ENCODE data around the gene RAB43.

The RAB43 gene

DNA sequence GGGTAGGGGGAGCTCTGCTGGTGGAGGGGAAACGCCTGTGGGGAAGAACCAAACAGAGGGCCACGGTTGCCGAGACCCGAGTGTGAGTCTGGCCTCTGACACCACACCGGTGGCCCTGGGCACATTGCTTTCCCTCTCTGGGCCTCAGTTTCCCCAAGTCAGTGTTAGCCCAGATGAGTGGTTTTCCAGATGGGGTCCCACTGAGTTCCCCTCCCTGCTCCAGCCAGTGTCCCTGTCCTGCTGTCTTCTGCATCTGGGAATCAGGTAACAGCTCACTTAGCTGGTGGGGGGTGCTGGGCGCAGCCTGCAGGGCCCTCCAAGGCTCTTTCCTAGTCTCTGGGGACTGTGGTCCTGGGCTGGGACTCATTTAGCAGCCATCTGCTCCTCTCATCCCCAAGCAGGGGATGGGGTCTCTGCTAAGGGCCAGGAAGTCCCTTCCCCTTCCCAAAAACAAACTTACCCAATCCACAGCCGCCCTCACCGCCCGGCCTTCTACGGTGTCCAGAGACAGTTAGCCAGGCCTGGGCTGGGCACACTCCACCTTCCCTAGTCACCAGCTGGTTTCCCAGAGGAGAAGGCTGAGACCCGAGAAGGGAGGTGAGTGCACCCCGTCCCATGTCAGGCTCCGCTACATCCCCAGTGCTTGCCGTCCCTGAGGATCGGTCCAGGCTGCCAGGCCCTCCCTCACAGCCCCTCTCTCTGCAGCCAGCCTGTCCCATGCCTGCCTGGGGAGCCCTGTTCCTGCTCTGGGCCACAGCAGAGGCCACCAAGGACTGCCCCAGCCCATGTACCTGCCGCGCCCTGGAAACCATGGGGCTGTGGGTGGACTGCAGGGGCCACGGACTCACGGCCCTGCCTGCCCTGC lies 60.3 kb downstream of the RAB43 start:
- no peak for DNase-seq (ENCODE audit: low read depth)

DNA sequence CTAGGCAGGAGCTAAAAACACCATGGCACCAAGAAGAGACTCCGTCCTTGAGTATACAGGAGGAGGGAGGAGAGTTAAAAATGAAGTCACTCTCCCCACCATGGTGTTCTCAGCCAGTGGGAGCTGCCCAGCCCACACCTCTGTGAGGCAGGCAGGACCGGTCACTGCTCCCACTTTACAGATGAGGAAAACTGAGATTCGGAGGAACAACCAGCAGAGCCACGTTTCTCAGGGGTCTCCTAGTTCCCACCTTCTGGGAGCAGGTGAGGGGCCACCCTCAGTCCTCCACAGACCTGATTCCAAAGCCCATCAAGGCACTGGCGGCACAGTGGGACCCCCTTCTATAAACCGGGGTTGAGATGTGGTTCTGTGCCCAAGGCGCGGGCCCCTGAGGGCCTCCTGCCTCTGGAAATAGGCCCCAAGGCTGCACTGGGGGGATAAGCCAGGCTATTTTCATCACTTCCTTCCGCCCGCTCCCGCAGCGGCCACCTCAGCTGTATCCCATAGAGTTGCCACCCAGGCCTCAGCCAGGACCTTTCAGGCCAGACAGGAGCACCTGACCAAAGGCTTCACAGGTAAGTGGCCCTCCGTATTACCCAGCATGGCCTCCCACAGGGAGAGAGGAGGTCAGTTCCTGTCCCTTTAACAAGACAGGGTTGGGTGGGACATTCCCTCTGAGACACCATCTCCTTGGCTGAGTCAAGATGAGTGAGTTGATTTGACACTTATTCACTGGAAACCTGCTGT lies 61.2 kb downstream of the RAB43 start, which contains the start of gene GP9:
GP9 (plus strand) TSS at position 504 of the 747 bp plus-strand sequence. CDS start 961 bp downstream, outside the sequence.
- no peak for DNase-seq (ENCODE audit: low read depth)

DNA sequence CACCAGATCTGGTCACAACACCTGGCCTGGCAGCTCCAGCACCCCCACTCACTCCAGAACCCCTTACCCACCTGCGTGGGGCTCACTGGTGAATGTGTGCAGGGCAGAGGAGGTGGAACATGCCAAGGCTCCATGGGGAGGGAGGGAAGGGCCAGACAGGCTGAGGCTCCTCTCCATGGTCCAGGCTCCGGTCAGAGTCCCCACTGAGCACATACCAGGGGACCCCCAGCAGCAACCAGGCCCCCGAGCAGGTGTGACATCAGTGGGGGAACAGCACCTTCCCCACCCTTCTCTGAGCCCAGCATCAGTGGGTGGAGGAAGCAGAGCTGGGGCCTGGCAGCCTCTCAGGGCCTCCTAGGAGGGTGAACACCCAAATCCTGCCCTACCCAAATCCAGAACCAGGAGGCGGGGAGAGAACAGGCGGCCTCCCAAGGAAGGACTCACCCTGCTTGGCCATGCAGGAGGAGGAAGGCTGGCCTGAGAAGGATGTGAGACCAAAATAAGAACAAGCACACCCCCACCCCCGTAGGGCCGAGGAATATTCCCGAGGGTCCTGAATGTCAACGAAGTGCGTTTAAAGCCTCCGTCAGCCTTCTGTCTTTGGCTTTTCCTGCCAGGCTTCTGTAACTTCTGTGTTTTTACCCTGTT lies 62.2 kb downstream of the RAB43 start:
- DNase-seq (ENCODE audit: low read depth), result no peak

DNA sequence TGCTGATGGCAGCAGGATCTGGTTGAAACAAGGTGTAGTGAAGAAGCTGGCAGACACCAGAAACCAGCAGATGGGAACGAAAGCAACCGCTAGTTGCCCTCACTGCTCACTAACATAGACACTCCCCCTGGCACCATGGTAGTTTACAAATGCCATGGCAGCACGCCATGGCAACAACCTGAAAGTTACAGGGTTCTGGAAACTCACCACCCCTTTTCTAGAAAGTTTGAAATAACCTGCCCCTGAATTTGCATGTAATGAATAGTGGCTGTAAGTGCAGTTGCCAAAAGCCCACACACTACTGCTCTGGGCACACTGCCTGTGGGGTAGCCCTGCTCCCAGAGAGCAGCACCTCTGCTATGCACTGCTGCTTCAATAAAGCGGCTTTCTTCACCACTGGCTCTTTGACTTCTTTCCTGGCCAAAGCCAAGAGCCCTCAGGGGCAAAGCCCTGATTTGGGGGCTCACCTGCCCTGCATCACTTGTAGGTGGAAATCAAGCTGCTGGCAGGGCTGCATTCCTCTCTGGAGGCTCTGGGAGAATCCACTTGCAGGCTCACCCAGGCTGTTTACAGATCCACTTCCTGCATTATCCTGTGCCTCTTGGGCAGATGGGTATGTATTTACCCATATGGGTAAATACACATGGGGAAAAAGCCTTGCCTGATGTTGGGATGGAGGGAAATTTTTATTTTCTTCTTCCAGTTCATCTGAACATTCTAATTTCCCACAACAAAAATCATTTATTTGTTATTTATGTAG lies 63.0 kb downstream of the RAB43 start:
- DNase-seq (ENCODE audit: low read depth), result no peak

DNA sequence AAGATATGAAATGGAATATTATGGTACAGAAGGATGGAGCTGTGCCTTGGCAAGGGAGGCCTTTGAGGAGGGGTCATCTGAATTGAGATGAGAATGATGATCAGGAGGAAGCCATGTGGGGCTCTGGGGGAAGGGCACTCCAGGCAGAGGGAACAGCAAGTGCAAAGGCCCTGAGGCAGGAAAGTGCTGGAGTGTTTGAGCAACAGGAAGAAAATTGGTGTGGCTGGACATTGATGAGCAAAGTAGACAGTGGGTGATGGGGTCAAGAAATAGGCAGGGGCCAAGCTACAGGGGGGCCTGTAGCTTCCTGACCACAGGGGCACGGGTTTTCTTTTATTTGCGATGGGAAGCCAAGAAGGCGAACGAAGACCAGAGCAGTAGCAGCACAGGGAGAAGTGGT lies 64.4 kb downstream of the RAB43 start:
- DNase-seq (ENCODE audit: low read depth), result no peak

DNA sequence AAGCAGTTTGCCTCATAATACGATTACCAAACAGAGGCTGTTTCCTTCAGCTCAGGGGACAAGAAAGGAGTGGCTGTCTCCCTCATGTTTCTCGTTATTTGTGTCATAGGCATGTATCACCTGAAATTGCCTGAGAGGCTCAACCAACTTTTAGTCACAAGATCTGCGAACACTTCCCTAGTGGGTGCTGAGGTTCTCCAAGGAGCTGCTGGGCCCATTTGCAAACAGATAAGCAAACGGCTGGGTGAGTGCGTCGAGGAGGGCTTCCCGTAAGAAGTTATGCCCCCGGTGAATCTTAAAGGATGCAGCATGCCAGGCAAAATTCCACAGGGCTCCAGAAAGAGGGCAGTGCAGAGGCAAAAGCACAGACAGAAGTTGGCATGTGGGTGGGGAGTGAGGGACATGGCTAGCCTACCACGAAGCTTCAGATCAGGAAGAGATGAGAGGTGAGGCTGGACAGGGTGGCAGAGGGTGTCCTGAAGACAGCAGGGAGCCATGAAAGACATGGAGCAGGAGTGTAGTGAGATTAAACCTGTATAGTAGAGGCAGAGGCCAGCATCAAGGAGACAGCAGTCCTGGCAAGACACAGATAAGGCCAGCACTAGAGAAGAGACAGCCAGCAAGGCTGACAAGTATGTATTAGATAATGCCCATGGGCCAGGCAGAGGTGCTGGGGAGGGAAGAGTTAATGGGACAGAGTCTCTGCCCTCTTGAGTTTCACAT lies 65.0 kb downstream of the RAB43 start:
- no peak for DNase-seq (ENCODE audit: low read depth)

DNA sequence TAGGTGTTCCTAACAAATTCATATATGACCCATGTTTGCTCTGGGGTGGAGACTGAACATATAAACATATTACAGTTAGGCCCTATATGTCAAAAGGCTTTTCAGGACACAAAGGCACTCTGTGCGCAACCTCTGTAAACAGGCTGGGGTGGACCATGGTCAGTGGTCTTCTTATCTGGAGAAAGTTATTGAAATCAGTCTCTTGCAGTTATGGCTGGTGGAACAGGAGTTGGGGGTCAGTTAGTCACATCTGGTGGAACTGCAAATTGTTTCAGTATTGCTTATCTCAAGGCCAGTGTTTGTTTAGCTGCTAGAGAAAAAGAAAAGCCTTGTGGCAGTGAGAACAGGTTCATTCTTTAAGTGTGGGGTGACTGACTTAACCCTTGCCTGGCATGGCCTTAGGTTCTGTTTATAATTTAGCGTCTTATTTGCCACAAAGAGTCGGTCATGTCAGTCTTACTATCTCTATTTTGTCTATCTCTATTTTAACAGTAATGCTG lies 66.9 kb downstream of the RAB43 start:
- DNase-seq (ENCODE audit: low read depth), result no peak

DNA sequence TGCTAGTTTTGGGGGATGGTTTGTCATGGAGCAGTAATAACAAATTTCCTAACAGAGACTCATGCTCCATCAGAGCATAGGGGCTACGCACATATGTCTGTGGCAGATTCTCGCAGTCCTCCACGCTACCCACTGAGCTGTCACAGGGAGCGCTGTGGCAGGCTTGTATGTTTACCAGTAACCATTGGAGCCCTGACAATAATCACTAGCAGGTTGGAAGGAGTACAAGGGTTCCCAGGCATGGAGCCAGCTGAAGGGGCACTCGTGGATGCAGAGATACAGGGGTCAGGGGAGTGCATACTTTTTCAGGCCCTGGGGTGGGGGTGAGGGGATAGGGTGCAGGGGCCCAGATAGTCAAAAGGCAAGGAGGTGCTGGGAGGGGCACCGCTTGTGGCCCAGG lies 68.9 kb downstream of the RAB43 start:
- no peak for DNase-seq (ENCODE audit: low read depth)

DNA sequence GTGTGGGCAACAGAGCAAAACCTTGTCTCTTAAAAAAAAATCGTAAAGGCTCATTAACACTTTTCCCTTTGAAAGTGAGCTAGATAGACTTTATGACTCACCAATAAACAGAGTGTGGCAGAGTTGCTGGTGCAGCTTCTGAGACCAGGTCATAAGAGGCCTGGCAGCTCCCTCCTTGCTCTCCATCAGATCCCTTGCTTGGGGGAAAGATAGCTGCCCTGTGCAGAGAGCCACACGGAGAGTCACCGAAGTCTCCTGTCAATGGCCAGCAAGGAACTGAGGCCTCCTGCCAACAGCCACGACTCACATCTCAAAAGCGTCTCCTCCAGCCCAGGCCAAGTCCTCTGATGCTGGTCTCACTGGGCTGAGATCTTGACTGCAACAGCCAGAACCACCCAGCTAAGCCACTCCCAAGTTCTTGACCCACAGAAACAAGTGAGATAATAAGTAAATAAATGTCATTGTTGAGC lies 69.7 kb downstream of the RAB43 start:
- no peak for DNase-seq (ENCODE audit: low read depth)

DNA sequence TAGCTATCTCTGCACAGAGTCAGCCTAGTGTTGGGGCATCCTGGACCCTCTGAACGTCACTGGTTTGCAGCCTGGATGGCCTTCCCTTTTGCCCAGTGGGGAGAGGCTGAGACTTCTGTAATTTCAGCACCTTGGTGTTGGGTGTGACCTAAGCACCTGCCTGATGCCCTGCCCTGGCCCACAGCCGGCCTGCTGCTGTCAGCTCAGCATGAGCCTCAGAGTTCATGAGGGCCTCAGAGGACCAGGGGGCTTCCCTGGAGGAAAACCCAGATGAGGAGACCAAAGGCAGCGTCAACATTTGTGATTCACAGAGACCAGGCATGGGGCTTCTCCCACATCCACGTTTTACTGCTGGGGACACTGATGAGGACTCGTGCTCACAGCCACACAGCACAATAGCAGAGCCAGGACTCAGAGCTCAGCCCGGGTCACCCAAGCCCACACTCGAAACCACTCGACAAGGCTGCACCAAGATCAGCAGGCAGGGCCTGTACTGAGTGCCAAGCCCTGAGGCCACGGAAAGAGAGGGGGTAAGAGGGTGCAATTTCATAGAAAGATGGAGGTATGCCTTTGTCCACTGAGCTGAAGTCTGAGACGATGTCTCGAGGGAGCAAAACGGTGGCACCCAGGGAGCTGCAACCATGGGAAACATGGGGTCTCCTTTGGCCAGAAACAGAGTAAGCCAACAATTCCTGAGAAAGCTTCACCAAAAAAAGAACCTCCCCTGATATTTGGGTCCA lies 70.9 kb downstream of the RAB43 start:
- no peak for DNase-seq (ENCODE audit: low read depth)

DNA sequence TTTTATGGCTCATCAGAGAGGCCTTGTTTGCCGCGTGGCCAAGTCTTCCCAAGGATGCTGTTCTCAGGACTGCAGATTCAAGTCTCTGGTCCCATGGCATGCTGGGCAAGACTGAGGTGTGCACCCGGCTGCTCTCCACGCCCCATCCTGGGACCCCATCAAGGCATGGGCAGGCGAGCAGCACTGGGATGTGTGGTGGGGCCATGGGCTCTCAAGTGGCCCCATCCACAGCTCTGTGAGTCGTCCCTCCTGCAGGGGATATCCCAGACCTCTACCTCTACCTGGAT lies 74.1 kb downstream of the RAB43 start:
- DNase-seq (ENCODE audit: low read depth), result no peak

DNA sequence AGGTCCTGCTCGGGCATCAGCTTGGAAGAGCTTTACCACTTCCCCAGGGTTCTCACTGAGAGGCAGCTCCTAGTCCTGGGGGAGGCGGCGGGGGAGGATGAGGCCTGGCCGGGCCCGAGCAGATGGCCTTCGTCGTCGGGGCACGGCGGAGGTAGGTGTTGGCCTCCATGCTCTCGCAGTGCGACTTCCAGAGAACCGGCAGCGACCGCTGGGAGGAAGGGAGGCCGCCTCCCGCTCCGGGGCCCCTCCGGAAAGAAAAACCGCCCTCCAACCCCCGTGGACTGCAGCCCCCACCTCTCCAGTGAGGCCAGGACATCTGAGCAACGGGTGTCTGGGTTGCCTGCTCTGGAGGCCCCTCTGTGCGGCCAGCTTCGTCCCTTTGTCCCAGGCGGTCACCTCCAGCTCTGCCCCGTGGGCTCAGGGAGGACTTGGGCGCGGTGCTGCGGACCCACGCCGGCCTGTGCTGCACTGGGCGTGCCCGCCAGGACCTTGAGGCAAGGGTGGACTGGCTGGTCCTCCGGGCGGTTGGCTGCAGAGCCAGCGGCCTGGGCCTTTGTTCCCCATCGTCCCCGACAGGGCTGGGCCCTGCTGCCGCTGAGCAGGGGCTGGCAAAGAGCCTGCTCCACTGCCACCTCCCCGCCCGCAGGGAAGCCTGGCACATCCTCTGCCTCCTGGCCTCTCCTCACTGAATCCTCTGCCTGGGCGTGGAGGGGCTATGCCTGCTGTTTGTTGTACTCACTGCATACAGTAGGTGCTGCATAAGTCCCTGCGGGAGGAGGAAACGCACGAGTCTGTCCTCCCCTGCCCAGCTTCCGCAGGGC lies 74.7 kb downstream of the RAB43 start:
- DNase-seq (ENCODE audit: low read depth), result no peak

DNA sequence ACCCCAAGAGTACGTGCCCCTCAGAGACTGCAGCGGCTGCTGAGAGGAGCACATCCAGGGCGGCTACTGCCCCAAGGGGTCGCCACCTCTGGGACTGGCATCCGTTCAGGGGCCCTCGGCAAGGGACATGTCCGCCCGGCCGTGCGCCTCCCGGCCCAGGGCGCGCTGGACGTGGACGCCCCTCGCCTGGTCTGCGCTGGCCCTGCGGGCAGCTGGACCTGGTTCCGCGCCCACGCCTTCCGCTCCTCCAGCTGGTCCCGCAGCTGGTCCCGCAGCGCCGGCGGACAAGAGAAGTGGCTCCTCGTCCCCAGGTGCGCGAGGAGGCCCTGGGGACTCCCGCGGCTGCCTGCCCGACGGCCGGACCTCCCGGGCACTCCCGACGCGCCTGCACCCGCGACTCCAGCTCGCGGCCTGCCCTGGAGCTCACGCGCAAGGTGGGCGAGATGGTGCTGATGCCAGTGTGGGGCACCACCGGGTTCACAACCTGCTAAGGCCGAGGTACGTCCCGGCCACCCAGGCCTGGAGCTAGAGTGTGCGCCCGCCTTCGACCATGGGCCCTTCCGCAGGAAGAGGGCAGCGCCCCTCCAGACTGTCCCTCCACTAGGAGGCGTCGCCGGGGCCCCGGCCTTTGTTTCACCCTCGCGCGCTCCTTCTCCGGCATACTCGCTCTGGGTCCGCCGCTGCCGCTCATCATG lies 75.4 kb downstream of the RAB43 start:
- DNase-seq (ENCODE audit: low read depth), result no peak

DNA sequence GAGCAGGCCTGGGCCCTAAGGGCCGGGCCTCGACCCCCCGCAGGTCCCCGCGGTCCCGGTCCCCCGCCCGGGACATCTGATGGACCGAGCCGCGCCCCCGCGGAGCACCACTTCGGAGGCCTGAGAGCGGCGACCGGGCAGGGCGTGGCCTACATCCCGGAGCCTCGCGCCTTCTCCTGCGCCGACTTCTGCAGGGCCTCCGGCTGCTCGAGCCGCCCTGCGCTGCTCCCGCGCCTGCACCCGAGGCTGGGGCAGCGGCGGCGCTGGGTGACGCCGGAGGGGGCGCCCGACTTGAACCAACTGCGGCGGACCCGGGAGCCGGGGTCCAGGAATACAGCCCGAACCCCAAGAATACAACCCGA lies 75.9 kb downstream of the RAB43 start:
- DNase-seq (ENCODE audit: low read depth), result no peak

DNA sequence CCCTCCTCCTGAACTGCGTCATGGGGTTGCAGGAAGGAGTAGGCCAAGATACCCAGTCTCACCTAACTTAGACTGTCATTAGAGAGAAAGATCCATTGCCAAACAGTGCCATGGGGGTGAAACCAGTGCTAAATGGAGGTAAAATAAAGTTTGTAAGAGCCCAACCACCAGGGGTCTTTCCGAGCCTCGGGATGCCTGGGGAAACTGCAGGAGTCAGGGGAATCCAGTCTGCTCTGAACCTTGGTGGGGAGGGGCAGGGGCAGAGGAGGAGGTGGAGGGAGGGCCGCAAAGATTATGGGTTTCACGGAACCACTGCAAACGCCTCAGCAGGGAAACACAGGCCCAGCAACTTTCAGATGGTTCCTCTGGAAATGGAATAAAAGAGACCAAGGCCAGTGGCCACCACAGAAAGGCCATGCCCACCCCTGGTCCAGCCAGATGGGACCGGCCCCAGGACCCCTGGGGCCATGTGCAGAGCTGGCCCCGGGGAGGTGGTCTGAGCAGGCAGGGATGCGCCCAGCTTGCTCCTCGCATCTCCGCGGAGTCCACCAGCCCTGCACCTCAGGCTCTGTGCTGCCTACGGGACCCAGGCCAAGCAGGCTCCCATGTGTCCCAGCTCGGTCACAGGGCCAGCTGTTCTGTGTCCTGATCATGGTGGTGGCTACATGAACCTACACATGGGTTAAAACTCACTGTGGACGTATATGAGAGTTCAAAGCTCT lies 80.9 kb downstream of the RAB43 start:
- no peak for DNase-seq (ENCODE audit: low read depth)

DNA sequence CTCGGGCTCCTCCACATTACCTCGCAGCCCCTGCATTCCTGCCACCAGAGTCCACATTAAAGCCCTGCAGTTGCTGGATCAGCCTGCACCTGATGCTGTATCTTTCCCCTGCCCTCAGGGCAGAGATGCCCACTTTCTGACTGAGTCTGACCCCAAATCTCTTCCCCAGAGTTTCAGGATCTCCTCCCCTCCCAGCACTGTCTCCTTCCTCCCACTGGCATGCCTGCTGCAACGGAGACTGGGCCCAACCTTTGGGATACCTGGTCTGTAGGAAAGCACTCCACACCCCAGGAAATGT lies 81.6 kb downstream of the RAB43 start:
- DNase-seq (ENCODE audit: low read depth), result no peak

DNA sequence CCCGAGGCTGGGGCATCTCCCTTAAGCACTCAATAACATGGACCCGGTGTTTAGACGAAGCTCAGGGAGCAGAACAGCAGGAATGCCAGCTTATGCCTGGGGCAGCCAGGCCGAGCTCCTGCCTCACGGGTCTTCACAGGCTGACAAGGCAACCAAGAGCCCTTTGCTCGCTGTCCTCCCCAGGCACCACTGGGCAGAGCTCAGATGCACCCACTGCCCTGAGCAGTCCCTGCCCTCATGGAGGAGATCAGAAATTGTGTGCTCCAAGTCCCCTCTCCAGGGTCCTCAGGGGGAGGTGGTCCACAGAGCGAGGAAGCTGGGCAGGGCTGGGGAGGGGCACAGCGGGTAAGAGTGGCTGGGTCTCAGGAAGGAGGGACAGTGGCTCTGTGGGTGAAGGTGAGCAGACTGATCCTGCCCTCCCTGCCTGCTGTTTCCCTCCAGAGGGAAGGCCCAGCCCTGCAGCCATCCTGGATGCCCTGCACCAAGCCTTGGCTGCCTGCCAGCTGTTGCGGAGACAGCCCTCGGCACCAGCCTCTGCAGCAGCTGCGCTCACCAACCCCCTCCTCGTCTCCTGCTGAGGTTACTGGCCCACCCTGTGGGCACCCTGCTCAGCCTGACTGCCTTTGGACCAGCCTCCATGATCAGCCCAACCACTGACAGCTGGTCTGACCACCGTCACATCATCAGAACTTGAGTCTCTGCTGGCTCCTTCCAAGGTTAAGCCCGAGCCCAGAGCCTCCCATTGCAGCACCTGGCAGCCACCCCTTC lies 82.1 kb downstream of the RAB43 start:
- no peak for DNase-seq (ENCODE audit: low read depth)

Measured in CMK (cell line).